ENCODE data around the gene MBOAT2. TPM values are rescaled to one million over a fixed set of nuclear protein-coding genes. Genes with fewer than 3 reads are reported as not detected.

MBOAT2 gene
- total RNA-seq, 6 donors from 2014 or later: 18.8 to 39.2 (median 24.1) TPM

- no peak for TF ChIP-seq POLR2A (IDR thresholded peaks at IDR 0.05)
- no peak for TF ChIP-seq POLR2AphosphoS5 (IDR thresholded peaks at IDR 0.05)
- peak in 1 of 4 donors; percentile 21 for TF ChIP-seq EP300 (IDR thresholded peaks at IDR 0.05)
- no peaks in the 10 kb centered on the region for H3K9me3 ChIP-seq
- H3K4me3 ChIP-seq: no peak overlapping the region
- ATAC-seq (ENCODE audit: low FRiP score in 2 of 2): no peak
- H3K27me3 ChIP-seq: no peaks in the 10 kb centered on the region
- no peaks in the 10 kb centered on the region for H3K36me3 ChIP-seq
- peaks cover 9 to 16% (median 13%) of the 10 kb centered on the region in 4 donors for H3K4me1 ChIP-seq
- WGBS, 2 donors: 66 to 69% methylated on average over 11 of the region's 12 CpGs
- DNase-seq: peak in 1 of 2 donors; percentile 36
- no peak overlapping the region for H3K27ac ChIP-seq
These were observed 162.9 kb downstream of the MBOAT2 start for GRCh38 chr2:8840475-8841091.

DNA sequence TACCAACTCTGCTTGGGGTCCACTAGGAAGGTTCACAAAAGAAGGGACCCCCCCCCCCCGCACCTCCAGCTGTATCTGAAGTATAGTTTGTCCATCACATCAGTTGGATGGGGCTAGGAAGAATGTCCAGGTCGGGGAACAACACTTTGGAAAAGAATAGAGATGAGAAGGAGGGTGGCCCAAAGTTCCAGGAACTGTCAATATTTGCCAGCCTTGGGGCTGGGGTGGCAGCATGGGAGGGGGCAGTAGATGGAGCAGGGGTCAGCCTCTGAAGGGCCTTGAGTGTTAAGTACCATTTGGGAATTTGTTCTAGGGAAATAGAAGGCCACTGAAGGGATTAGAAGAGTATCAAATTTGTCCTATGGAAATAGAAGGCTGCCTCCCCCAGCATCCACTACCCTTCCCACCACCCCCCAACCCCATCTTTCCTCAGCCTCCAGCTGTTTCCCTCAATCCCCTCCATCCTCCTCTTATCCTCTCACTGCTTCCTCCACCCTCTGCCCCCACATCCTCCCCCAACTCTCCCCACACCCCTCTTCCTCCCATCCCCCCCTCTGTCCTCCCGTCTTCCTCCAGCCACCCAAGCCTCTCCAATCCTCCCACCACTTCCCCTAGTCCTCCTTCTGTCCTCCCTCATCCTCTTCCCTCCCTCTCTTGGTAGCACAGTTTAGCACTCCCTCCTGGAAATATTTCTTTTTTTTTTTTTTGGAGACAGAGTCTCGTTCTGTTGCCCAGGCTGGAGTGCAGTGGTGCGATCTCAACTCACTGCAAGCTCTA is 164.1 kb downstream of the MBOAT2 start:
- ATAC-seq (ENCODE audit: low FRiP score in 2 of 2): no peak
- DNase-seq: no peak
- H3K36me3 ChIP-seq: no peaks in the 10 kb centered on the region
- 66 to 77% methylated on average over 5 of the region's 5 CpGs for WGBS, 2 donors
- TF ChIP-seq POLR2A (IDR thresholded peaks at IDR 0.05) (no peak), EP300 (IDR thresholded peaks at IDR 0.05) (no peak), POLR2AphosphoS5 (IDR thresholded peaks at IDR 0.05) (no peak)
- TF ChIP-seq, protein P1, sequence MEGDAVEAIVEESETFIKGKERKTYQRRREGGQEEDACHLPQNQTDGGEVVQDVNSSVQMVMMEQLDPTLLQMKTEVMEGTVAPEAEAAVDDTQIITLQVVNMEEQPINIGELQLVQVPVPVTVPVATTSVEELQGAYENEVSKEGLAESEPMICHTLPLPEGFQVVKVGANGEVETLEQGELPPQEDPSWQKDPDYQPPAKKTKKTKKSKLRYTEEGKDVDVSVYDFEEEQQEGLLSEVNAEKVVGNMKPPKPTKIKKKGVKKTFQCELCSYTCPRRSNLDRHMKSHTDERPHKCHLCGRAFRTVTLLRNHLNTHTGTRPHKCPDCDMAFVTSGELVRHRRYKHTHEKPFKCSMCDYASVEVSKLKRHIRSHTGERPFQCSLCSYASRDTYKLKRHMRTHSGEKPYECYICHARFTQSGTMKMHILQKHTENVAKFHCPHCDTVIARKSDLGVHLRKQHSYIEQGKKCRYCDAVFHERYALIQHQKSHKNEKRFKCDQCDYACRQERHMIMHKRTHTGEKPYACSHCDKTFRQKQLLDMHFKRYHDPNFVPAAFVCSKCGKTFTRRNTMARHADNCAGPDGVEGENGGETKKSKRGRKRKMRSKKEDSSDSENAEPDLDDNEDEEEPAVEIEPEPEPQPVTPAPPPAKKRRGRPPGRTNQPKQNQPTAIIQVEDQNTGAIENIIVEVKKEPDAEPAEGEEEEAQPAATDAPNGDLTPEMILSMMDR (IDR thresholded peaks at IDR 0.05): no peak
- peaks cover 20 to 26% (median 22%) of the 10 kb centered on the region in 4 donors for H3K4me1 ChIP-seq
- H3K4me3 ChIP-seq: no peak overlapping the region
- H3K27me3 ChIP-seq: no peaks in the 10 kb centered on the region
- H3K9me3 ChIP-seq: no peaks in the 10 kb centered on the region
- no peak overlapping the region for H3K27ac ChIP-seq

- TF ChIP-seq POLR2A (IDR thresholded peaks at IDR 0.05): no peak
- no peak for TF ChIP-seq POLR2AphosphoS5 (IDR thresholded peaks at IDR 0.05)
- TF ChIP-seq, protein P1 (IDR thresholded peaks at IDR 0.05): no peak
- no peak for TF ChIP-seq EP300 (IDR thresholded peaks at IDR 0.05)
- Histone ChIP-seq H3K36me3 (no peaks in the 10 kb centered on the region), H3K4me3 (peak overlapping the region in 3 of 4 donors; percentile 88 to 100 (median 94)), H3K9me3 (no peaks in the 10 kb centered on the region), H3K27ac (peak overlapping the region; percentile 84 to 92 (median 86)), H3K27me3 (no peaks in the 10 kb centered on the region), H3K4me1 (peaks cover 26 to 36% (median 32%) of the 10 kb centered on the region in 4 donors)
- no peak for DNase-seq
- 62 to 73% methylated on average over 11 of the region's 11 CpGs for WGBS, 2 donors
- ATAC-seq (ENCODE audit: low FRiP score in 2 of 2): peak; percentile 1 to 41
These were observed 165.7 kb downstream of the MBOAT2 start for GRCh38 chr2:8837795-8838140.

DNA sequence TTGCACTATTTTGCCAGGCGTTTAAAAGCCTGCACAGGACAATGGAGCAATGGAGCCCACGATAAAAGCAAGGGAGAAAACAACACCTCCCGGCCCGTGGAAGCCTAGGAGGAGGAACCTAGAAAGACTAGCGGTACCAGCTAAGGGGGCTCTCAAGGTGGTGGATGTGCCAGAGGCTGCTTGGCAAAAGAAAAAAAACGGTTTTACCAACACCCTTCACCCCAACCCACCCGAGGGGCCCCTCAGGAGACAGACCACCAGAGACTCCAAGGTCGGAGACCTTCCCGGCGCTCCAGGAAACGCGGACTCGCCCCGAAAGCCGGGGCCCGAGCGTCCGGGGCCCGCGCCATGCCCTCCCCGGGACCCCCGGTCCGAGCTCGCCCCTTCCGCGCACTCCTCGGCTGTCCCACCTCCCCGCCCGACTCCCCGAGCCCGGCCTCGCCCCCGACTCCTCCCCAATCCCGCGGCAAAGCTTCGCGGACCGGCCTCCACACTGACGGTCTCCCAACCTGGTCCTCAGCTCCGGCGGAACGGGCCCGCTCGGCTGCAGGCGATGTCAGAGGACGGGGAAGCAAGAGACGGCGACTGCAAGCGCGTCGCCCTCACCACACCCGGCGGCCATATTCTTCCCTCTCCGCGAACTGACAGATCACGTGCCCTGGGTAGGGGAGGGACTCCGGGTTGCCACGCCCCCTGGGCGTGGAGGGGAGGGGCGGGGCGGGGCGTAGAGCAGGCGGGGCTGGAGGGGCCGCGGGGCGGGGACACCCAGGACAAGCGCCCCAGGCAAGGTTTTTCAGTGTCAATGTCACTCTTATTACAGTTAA is 166.3 kb downstream of the MBOAT2 start, which contains the start of gene KIDINS220:
TSS of gene KIDINS220 (minus strand) at position 643 of the 824 bp plus-strand sequence. CDS start 10,520 bp downstream, outside the sequence.
- DNase-seq (peak; percentile 91 to 95), ATAC-seq (ENCODE audit: low FRiP score in 2 of 2) (peak; percentile 96 to 99)
- no peaks in the 10 kb centered on the region for H3K27me3 ChIP-seq
- peak within 1 kb of the TSS; percentile 57 to 100 (median 91) for H3K4me3 ChIP-seq
- H3K9me3 ChIP-seq: no peaks in the 10 kb centered on the region
- TF ChIP-seq EP300 (IDR thresholded peaks at IDR 0.05): no peak
- peak in 2 of 4 donors; percentile 72 to 89 for TF ChIP-seq POLR2A (IDR thresholded peaks at IDR 0.05)
- TF ChIP-seq POLR2AphosphoS5 (IDR thresholded peaks at IDR 0.05): peak; percentile 92 to 95
- TF ChIP-seq, protein P1 (IDR thresholded peaks at IDR 0.05): no peak
- H3K4me1 ChIP-seq: peaks cover 28 to 42% (median 34%) of the 10 kb centered on the region in 4 donors
- H3K36me3 ChIP-seq: no peaks in the 10 kb centered on the region
- WGBS, 2 donors: 0 to 1% methylated on average over 18 to 37 of the region's 67 CpGs
- H3K27ac ChIP-seq: peak within 1 kb of the TSS; percentile 84 to 92 (median 86)
